RPMI7951 (cell line): Measurements from ENCODE around the gene UROS. TPM values are rescaled to one million over a fixed set of nuclear protein-coding genes. Genes with fewer than 3 reads are reported as not detected.

Experiments used
- DNase-seq: peaks from one replicate; pipeline ENCODE4 v3.0.0-alpha.2; 2012; ENCODE audit warnings: low read depth
- total RNA-seq: library from RNA; depleted of rRNA; stranded (reverse); fragments of >200 nt; shearing (Covaris generic); gene quantifications from 2 replicates; pipeline ENCODE4 v1.2.3, GENCODE V29; 2014; rRNA removed

Gene UROS
- total RNA-seq, 1 experiment from 2014 or later: 55.6 TPM

GRCh38 chr10:125762692-125763648 lies 60.1 kb downstream of the UROS start:
- no peak for DNase-seq

- DNase-seq: no peak
Measured at GRCh38 chr10:125761961-125762360, 61.1 kb downstream of the UROS start.

GRCh38 chr10:125757742-125758141 lies 65.3 kb downstream of the UROS start:
- DNase-seq: no peak

GRCh38 chr10:125756853-125757487 lies 66.1 kb downstream of the UROS start:
- DNase-seq: no peak

- no peak for DNase-seq
Measured at GRCh38 chr10:125756196-125756595, 66.9 kb downstream of the UROS start.

GRCh38 chr10:125747417-125747816 lies 75.6 kb downstream of the UROS start:
- DNase-seq: no peak

- DNase-seq: no peak
Measured at GRCh38 chr10:125744909-125745308, 78.1 kb downstream of the UROS start.

GRCh38 chr10:125742465-125742864 lies 80.6 kb downstream of the UROS start:
- DNase-seq: no peak

- no peak for DNase-seq
Measured at GRCh38 chr10:125739994-125740679, 82.9 kb downstream of the UROS start.

Other genes starting within 250 kb of the UROS start
- gene TEX36, start 140.1 kb downstream of the UROS start, total RNA-seq: not detected in 2 replicates
- 15.9 and 17.9 TPM in 2 replicates for gene EDRF1, start 103.5 kb downstream of the UROS start, total RNA-seq
- not detected in 2 replicates for gene MMP21, start 47.4 kb downstream of the UROS start, total RNA-seq
- 63.3 and 68.2 TPM in 2 replicates for gene BCCIP, start 288 bp upstream of the UROS start, total RNA-seq
- 28.1 and 32.4 TPM in 2 replicates for gene DHX32, start 58.0 kb upstream of the UROS start, total RNA-seq
- 0.68 and 1.3 TPM in 2 replicates for gene FANK1, start 73.3 kb upstream of the UROS start, total RNA-seq